ENCODE data around the gene KLC1.

Gene KLC1

GRCh38 chr14:103731481-103731880 is 102.5 kb downstream of the KLC1 start:
- no peak for TF ChIP-seq CTCF (IDR thresholded peaks at IDR 0.05; ENCODE audit: low read depth, low read length, missing control alignments)
- no peak for DNase-seq (ENCODE audit: low read depth)
- H3K4me3 ChIP-seq (ENCODE audit: low read depth, low read length), result no peak overlapping the region

GRCh38 chr14:103731916-103732867 is 103.2 kb downstream of the KLC1 start:
- no peak for TF ChIP-seq CTCF (IDR thresholded peaks at IDR 0.05; ENCODE audit: low read depth, low read length, missing control alignments)
- DNase-seq (ENCODE audit: low read depth), result no peak

GRCh38 chr14:103732868-103733620 is 104.0 kb downstream of the KLC1 start:
- no peak for DNase-seq (ENCODE audit: low read depth)
- TF ChIP-seq CTCF (IDR thresholded peaks at IDR 0.05; ENCODE audit: low read depth, low read length, missing control alignments), result no peak
- H3K4me3 ChIP-seq (ENCODE audit: low read depth, low read length), result no peak overlapping the region

More at GRCh38 chr14:103731916-103732867, 103.2 kb downstream of the KLC1 start:
- no peak overlapping the region for H3K4me3 ChIP-seq (ENCODE audit: low read depth, low read length)

- TF ChIP-seq CTCF (IDR thresholded peaks at IDR 0.05; ENCODE audit: low read depth, low read length, missing control alignments), result no peak
- H3K4me3 ChIP-seq (ENCODE audit: low read depth, low read length), result no peak overlapping the region
- DNase-seq (ENCODE audit: low read depth), result no peak
Observed at GRCh38 chr14:103733651-103734050, 104.6 kb downstream of the KLC1 start.

- no peak for DNase-seq (ENCODE audit: low read depth)
- no peak for TF ChIP-seq CTCF (IDR thresholded peaks at IDR 0.05; ENCODE audit: low read depth, low read length, missing control alignments)
- H3K4me3 ChIP-seq (ENCODE audit: low read depth, low read length), result no peak overlapping the region
Observed at GRCh38 chr14:103734081-103734888, 105.3 kb downstream of the KLC1 start.

- TF ChIP-seq CTCF (IDR thresholded peaks at IDR 0.05; ENCODE audit: low read depth, low read length, missing control alignments), result no peak
- no peak for DNase-seq (ENCODE audit: low read depth)
Observed at GRCh38 chr14:103735022-103735421, 106.0 kb downstream of the KLC1 start.

More at GRCh38 chr14:103735022-103735421, 106.0 kb downstream of the KLC1 start:
- no peak overlapping the region for H3K4me3 ChIP-seq (ENCODE audit: low read depth, low read length)

All from GM12864 (cell line).